GM23248 (cell line): Measurements from ENCODE around the gene ST3GAL3.

Source experiments
- EZH2 ChIP-seq: fragments of 200-600 bp; sonication (generic); IDR thresholded peaks from 2 replicates; pipeline ENCODE4 v1.6.1; 2018; ENCODE audit warnings: antibody characterized with exemption, mild to moderate bottlenecking; ENCODE audit not compliant: insufficient read depth, poor library complexity, severe bottlenecking
- EZH2phosphoT487 ChIP-seq: fragments of 200-600 bp; sonication (generic); IDR thresholded peaks from 2 replicates; pipeline ENCODE4 v1.6.1; 2018; ENCODE audit warnings: antibody characterized with exemption, moderate library complexity, mild to moderate bottlenecking, low read depth; ENCODE audit not compliant: insufficient read depth

GRCh38 chr1:43699281-43699680, 8.1 kb upstream of the ST3GAL3 start:
- TF ChIP-seq EZH2 (no peak), EZH2phosphoT487 (no peak)
